ENCODE results near the gene NFE2L2.
"Not testable (repeated sequence)": the region's sequence is repeated elsewhere in the genome, so short reads cannot be mapped to it uniquely, and the experiment has no call there.

- TF ChIP-seq POLR2A, CTCF, POLR2AphosphoS5 (IDR thresholded peaks at IDR 0.05): not testable (repeated sequence)
Measured at GRCh38 chr2:177223436-177223835, 41.1 kb downstream of the NFE2L2 start.
